SK-N-SH treated with all-trans-retinoic acid at 6 μM for 48 hours (cell line): ENCODE measurements around the gene SPP2.

ENCODE experiments used
- ARNTL ChIP-seq: fragments of 450-650 bp; formaldehyde crosslinking; IDR thresholded peaks from 2 replicates; pipeline ENCODE4 v1.5.0; 2020; ENCODE audit warnings: low read depth, mild to moderate bottlenecking, moderate library complexity, borderline replicate concordance
- BACH2 ChIP-seq: fragments of 250-450 bp; sonication (Bioruptor Pico); IDR thresholded peaks from 2 replicates; pipeline ENCODE4 v1.9.0; 2021; ENCODE audit warnings: mild to moderate bottlenecking, borderline replicate concordance
- CSDC2 ChIP-seq: fragments of 250-450 bp; sonication (Bioruptor Pico); IDR thresholded peaks from 2 replicates; pipeline ENCODE4 v1.5.0; 2020; ENCODE audit warnings: mild to moderate bottlenecking, moderate library complexity
- OSR1 ChIP-seq: fragments of 250-450 bp; sonication (Bioruptor Pico); IDR thresholded peaks from 2 replicates; pipeline ENCODE4 v1.8.0; 2022; ENCODE audit warnings: moderate library complexity, mild to moderate bottlenecking, inconsistent platforms
- PPARA ChIP-seq: fragments of 250-450 bp; sonication (Bioruptor Pico); IDR thresholded peaks from 2 replicates; pipeline ENCODE4 v1.5.0; 2020; ENCODE audit warnings: mild to moderate bottlenecking, borderline replicate concordance
- RARB ChIP-seq: fragments of 250-450 bp; sonication (Bioruptor Pico); IDR thresholded peaks from 2 replicates; pipeline ENCODE4 v1.8.0; 2021; ENCODE audit warnings: mild to moderate bottlenecking, moderate library complexity
- ZFP3 ChIP-seq: fragments of 250-450 bp; sonication (Bioruptor Pico); IDR thresholded peaks from 2 replicates; pipeline ENCODE4 v1.5.0; 2020; ENCODE audit warnings: mild to moderate bottlenecking, moderate library complexity
- ZFP30 ChIP-seq: fragments of 450-650 bp; formaldehyde crosslinking; IDR thresholded peaks from 2 replicates; pipeline ENCODE4 v1.5.0; 2022; ENCODE audit warnings: mild to moderate bottlenecking, moderate library complexity
- ZNF565 ChIP-seq: fragments of 450-650 bp; formaldehyde crosslinking; conservative IDR thresholded peaks from 2 replicates; pipeline ENCODE4 v1.5.0; 2020; ENCODE audit warnings: low read depth, mild to moderate bottlenecking, moderate library complexity
- ZNF8 ChIP-seq: fragments of 450-650 bp; formaldehyde crosslinking; IDR thresholded peaks from 2 replicates; pipeline ENCODE4 v1.5.0; 2020; ENCODE audit warnings: mild to moderate bottlenecking, moderate library complexity
- TF ChIP-seq, protein P1 (sequence below): fragments of 250-450 bp; sonication (Bioruptor Pico); IDR thresholded peaks from 2 replicates; pipeline ENCODE4 v1.5.1; 2021; ENCODE audit warnings: mild to moderate bottlenecking, moderate library complexity
- TF ChIP-seq, protein P2 (sequence below): fragments of 250-450 bp; sonication (Bioruptor Pico); IDR thresholded peaks from 2 replicates; pipeline ENCODE4 v1.8.0; 2020; ENCODE audit warnings: mild to moderate bottlenecking, moderate library complexity, borderline replicate concordance
- TF ChIP-seq, protein P3 (sequence below): fragments of 250-450 bp; sonication (Bioruptor Pico); IDR thresholded peaks from 2 replicates; pipeline ENCODE4 v1.5.0; 2020; ENCODE audit warnings: mild to moderate bottlenecking, moderate library complexity

DNA sequence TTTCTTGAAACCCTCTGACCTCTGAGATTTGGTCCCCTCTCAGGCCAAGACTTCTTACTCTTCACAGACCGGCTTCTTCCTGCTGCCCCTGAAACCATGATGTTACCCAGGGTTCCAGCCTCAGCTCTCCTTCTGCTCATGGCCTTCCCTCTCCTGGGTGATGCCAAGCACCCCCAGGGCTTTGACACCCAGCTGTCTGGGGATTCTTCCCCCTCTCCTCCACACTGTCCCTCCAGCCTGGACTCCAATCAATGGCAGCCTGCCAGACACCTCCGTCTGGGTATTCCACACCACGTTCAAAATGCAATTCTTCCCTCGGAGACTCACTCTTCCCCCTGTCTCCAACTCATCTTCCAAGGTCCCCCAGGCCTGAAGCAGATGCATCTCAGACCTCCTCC, 25.0 kb downstream of the SPP2 start:
- TF ChIP-seq, protein P1, sequence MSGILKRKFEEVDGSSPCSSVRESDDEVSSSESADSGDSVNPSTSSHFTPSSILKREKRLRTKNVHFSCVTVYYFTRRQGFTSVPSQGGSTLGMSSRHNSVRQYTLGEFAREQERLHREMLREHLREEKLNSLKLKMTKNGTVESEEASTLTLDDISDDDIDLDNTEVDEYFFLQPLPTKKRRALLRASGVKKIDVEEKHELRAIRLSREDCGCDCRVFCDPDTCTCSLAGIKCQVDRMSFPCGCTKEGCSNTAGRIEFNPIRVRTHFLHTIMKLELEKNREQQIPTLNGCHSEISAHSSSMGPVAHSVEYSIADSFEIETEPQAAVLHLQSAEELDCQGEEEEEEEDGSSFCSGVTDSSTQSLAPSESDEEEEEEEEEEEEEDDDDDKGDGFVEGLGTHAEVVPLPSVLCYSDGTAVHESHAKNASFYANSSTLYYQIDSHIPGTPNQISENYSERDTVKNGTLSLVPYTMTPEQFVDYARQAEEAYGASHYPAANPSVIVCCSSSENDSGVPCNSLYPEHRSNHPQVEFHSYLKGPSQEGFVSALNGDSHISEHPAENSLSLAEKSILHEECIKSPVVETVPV (CRISPR knock-in tag), result no peak
- no peak for TF ChIP-seq RARB (CRISPR knock-in tag)
- TF ChIP-seq, protein P2, sequence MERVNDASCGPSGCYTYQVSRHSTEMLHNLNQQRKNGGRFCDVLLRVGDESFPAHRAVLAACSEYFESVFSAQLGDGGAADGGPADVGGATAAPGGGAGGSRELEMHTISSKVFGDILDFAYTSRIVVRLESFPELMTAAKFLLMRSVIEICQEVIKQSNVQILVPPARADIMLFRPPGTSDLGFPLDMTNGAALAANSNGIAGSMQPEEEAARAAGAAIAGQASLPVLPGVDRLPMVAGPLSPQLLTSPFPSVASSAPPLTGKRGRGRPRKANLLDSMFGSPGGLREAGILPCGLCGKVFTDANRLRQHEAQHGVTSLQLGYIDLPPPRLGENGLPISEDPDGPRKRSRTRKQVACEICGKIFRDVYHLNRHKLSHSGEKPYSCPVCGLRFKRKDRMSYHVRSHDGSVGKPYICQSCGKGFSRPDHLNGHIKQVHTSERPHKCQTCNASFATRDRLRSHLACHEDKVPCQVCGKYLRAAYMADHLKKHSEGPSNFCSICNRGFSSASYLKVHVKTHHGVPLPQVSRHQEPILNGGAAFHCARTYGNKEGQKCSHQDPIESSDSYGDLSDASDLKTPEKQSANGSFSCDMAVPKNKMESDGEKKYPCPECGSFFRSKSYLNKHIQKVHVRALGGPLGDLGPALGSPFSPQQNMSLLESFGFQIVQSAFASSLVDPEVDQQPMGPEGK, result no peak
- TF ChIP-seq, protein P3, sequence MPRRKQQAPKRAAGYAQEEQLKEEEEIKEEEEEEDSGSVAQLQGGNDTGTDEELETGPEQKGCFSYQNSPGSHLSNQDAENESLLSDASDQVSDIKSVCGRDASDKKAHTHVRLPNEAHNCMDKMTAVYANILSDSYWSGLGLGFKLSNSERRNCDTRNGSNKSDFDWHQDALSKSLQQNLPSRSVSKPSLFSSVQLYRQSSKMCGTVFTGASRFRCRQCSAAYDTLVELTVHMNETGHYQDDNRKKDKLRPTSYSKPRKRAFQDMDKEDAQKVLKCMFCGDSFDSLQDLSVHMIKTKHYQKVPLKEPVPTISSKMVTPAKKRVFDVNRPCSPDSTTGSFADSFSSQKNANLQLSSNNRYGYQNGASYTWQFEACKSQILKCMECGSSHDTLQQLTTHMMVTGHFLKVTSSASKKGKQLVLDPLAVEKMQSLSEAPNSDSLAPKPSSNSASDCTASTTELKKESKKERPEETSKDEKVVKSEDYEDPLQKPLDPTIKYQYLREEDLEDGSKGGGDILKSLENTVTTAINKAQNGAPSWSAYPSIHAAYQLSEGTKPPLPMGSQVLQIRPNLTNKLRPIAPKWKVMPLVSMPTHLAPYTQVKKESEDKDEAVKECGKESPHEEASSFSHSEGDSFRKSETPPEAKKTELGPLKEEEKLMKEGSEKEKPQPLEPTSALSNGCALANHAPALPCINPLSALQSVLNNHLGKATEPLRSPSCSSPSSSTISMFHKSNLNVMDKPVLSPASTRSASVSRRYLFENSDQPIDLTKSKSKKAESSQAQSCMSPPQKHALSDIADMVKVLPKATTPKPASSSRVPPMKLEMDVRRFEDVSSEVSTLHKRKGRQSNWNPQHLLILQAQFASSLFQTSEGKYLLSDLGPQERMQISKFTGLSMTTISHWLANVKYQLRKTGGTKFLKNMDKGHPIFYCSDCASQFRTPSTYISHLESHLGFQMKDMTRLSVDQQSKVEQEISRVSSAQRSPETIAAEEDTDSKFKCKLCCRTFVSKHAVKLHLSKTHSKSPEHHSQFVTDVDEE (CRISPR knock-in tag), result no peak
- TF ChIP-seq PPARA (CRISPR knock-in tag), result no peak
- TF ChIP-seq ZNF8 (CRISPR knock-in tag), result no peak
- no peak for TF ChIP-seq ZFP3
- TF ChIP-seq ZFP30, result no peak
- no peak for TF ChIP-seq OSR1 (CRISPR knock-in tag)
- TF ChIP-seq ARNTL (CRISPR knock-in tag), result no peak
- no peak for TF ChIP-seq CSDC2 (CRISPR knock-in tag)
- TF ChIP-seq BACH2 (CRISPR knock-in tag), result no peak
- TF ChIP-seq ZNF565, result no peak
